GM19468 (cell line): Measurements from ENCODE around the gene TMEM174.
A peak's percentile ranks its signal among the peaks of the same experiment; 100 is the strongest.

Experiments used
- ATAC-seq: cut with Tn5 transposase; IDR thresholded peaks from one replicate; pipeline ENCODE4 v1.9.1; 2021; ENCODE audit warnings: mild to moderate bottlenecking, moderate library complexity, moderate number of reproducible peaks; ENCODE audit not compliant: unreplicated experiment; ENCODE audit errors: extremely low read depth

The TMEM174 gene, protein sequence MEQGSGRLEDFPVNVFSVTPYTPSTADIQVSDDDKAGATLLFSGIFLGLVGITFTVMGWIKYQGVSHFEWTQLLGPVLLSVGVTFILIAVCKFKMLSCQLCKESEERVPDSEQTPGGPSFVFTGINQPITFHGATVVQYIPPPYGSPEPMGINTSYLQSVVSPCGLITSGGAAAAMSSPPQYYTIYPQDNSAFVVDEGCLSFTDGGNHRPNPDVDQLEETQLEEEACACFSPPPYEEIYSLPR

DNA sequence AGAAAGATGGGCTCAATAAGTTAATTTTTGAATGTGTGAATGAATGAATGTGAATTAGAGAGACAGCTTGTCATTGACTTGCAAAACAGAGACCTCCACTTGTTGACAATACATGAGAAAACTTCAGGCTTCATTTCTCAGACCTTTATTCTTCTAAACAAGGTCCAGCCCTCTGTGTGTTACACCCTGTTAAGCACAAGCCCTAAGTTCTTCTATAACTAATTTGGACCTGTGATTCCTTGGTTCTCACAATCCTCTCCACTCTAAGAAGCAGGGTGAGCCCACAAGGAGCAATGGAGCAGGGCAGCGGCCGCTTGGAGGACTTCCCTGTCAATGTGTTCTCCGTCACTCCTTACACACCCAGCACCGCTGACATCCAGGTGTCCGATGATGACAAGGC, at the start of gene TMEM174:
TMEM174 (plus strand) TSS at position 243 of the 400 bp plus-strand sequence; CDS start at position 294, 51 bp downstream.
- no peak for ATAC-seq

DNA sequence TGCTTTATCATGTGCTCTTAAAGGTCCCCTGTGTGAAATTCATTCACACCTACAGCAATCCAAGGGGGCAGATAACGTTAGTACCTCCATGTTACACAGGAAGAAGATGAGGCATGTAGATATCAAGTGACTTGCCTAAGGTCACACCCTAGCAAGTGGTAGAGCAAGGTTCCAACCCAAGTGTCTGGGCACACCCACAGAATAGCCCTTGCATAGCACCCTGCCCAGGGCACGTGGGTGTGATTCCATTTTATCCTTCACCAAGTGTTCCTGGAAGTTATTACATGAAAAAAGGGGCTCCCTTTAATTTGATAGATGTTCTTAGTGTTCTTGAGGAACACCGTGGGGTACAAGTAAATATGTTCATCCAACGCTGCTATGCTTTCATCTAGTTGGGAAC, 47.7 kb upstream of the TMEM174 start:
- ATAC-seq, result no peak

DNA sequence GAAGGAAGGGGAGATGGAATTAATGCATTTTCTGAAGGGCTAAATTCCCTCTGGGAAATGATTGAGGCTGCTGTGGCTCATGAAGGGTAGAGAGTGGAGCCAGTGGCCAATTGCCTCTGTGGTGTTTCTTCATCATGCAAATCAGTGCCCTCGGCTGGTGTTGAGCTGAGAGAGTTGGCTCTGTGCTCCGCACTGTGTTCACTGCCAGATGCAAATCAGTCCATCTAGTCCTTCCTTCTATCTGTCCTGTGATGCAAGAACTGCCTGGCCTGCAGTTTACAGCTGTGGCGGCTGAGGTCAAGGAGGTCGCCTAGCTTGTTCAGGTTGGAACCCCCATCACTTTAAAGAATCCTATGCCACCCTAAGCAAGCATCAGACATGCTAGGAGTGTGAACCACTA, 46.6 kb upstream of the TMEM174 start:
- no peak for ATAC-seq

DNA sequence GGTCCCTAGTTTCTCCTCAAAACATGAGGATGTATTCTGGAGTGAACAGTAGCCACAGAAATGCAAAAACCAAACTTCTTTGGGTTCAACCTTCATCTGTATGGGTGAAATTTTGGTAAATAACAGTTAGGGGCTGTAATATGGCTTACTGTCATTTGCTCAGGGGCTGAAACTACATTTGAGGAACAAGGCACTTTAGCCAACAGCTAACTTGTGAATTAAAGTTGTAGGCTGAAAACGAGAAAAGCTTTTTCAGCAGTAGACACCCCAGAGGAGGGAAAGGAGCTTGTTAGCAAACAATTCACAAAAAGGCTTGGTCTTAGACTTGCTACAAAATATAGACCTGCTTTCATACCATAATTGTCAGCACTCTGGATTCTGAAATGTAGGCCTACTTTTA, 46.0 kb upstream of the TMEM174 start:
- no peak for ATAC-seq

DNA sequence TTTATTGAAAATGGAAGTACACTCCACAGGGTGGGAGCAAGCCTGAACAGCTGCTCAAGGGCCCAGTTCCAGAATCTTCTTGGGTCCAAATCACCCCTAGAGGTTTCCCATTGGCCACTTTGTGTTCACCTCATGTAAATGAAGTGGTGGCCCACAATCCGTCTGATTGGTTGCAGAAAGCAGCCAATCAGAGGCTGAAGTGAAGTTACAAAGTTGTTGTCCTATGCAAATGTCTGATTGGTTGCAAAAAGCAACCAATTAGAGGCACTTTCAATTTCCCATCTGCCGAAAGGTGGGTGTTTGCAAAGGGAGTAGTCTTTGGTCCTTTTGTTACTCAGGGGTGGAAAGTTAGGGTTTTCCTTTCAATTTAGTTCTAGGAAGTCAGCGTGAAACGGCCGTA, 43.9 kb upstream of the TMEM174 start:
- no peak for ATAC-seq

DNA sequence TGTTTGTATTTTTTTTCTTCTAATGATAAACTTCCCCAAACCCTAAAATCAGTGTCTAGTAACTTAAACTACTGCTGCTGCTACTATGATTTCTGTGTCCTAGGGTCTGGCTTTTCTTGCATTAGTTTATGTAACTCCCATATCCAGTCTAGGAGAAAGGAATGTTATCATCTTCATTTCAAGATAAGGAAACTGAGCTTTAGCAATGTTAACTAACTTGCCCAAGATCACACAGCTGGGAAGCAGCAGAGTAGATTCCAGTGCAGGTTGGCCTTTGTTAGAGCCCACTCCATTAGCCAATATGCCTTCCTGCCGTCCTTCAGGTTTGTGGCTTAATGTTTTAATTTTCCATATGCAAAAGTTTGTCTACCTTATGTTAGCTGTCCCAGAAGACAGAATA, 42.2 kb upstream of the TMEM174 start:
- ATAC-seq, result no peak

DNA sequence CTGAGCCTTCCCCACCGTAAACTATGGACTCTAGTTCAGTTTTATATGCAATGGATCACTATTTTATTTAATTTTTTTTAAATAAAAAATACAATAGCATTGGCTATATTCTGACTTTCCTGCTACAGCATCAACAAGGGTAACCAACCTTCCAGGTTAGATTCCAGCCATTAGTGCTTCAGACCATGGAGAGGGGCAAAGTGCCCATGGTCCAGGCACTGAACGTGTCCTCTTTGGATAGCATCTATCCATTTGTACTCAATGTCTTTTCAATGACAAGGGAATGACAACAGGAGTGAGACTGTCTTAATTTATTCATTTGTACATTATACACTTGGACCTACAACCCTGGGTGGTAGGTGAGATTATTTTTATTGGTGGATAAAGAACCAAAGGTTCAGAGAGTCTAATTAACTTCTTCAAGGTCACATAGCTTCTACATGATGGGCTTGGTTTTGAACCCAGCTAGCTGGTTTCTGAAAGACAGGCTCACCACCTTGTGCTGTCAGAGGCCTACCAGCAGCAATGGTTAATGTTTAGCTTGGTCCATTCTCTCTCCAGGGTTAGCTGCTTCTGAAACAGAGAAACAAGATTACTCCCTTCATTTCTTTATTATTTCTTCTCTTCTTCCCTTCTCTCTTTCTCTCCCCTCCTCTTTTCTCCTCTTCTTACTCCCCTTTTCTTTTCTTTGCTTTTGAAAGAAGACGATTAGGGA, 41.1 kb upstream of the TMEM174 start:
- no peak for ATAC-seq

DNA sequence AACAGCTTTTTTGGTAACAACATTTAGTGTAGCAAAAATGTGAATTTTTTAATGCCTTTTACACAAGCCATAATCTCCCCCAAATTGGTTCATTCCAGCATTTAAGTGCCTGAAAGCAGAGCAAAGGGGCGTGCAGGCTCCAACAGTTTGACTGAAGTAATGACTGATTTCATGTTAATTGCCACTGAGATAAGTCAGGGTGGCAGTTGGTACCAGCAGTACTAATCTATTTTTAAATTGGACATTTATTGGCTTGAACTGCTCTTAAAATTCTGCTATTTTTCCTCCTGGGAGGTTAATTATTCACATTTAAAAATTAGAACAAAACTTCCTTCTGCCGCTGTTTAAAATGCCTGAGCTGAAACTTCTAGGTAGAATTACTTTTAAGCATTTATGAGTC, 40.2 kb upstream of the TMEM174 start:
- no peak for ATAC-seq

DNA sequence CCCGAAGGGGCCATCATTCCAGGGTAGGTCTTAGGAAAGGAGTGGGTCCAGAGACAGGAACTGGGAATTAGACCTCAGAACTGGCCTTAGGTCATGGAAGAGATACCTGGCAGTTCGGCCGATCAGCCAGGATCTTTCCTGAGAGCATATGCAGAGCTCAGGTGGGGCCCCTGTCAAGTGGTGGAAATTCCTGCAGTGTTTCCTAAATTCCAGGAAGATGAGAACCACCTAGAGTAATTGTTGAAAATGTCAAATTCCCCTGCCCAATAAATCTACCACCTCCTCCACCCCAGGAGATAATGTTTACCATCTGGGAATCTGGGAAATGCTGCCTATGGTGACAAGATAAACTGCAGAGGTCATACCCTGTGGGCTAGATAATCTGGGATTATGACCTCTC, 38.0 kb upstream of the TMEM174 start:
- ATAC-seq, result no peak

DNA sequence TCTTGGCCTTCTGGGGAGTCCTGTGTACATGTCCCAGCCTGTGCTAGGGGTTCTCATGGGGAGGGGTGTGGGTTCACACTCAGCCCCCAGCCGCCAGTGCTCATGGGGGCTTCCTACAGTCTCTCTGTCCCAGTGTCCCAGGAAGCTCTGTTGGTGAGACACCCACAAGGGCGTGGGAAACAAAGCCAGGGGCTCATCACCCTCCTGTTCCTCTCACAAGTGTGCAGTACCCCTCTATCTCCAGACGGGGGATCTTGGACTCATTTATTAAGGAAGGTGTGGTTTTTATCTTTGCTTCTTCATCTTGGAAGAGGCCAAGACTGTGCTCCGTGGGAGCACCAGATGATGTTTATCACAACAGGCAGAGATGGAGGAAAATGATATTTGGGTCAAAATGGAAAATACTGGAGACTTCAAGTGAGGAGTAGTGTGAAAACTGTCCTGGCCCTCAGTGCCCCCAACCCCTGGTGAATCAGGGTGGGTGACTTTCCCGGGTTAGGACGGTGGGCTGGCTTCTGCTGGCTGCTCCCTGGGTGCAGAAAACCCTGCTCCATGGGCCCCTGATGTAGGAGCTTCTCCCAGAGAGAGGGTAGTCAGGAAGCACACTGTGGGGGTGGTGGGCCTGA, 37.5 kb upstream of the TMEM174 start:
- peak; percentile 32 for ATAC-seq

DNA sequence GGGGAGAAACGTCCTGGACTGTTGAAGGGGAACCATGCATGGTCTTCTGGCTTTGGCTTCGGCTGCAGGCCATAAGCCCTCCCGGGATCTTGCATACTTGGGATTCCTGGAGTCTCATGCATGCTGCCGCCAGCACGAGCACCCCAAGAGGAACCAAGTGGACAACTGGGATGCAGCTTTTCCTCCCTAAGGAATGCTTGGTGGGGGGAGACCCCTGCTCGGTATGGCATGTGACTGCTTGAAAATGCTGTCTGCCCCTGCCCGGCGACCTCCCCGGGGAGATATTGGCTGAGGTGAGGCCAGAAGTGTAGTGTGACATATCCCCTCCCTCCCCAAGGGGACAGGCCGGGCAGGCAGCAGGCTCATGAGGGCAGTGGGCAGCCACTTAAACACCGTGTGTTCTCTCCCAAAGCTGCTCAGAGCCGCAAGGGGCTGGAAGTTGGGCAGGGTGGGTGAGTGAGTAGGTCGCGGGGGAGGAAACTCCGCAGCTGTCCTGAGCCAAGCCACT, 36.9 kb upstream of the TMEM174 start:
- ATAC-seq, result no peak

DNA sequence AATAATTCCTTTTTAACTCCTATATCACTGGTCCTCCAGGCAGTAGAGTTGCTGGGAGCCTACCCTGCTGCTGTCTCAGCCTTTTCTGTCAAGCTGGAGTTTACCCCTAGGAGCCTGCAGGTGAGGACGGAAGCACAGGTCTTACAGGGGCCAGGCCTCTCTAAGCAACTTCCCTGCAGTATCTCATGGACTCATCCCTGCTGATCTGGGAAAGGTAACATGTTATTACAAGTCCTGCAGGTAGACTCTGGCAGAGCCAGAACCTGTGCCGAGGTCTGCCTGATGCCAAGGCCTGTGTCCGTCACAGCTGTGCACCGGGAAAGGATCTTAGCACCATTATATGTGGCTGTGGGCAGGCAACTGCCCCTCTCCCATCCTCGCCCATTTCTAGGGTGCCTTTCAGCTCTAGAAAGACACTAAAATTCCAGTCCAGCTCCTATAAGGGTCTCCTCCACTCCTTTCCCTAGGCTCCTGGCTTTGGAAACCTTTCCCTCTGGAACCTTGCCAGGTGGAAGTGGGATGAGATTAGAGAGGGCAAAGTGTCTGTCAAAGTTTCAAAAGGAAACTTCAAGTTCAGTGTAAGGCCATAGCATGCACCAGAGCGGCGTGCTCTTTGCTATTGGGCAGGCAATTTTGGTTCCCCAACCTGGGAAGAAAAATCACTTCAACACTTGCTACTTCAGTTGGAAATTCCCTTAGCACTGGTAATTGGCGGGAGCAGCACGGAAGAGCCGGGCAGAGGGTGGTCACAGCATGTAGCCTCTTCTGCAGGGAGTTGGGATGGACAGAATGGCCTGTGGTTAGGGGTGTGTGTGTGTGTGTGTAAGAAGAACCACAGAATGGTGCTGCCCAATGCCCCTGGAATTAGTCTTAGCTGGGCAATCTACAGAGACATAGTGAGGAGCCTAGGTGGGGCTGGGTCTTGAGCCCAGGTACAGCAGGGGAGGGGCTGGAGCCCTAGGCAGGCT, 35.1 kb upstream of the TMEM174 start:
- no peak for ATAC-seq

DNA sequence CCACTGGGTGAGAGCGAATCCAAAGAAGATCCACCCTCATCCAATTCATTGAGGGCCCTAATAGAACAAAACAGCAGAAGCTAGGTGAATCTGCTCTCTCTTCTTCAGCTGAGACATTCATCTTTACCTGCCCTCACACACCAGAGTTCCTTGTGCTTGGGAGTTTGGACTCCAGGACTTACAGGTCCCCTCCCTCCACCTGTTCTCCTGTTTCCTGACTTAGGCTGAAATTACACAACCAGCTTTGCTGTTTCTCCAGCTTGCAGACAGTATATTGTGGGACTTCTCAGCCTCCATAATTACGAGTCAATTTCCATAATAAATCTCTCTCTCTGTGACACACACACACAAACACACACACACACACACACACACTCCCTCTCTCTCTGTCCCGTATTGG, 33.5 kb upstream of the TMEM174 start:
- no peak for ATAC-seq

DNA sequence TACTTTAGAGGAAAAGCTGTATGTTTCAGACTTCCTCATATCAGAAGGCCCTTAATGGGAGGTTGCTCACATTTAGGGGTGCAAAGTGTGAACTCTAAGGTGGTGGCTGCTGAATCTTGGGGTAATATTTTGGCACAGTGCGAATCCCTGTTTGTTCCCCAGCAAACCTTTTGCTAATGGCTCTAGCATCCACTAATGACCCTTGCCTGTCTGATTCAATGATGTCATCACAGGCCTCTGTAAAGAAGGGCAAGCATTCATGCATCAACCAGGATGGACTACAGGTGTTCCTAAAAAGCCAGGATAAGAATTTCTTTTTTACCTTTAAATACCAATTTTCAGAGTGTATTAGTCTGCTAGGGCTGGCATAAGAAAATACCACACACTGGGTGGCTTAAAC, 32.2 kb upstream of the TMEM174 start:
- no peak for ATAC-seq

DNA sequence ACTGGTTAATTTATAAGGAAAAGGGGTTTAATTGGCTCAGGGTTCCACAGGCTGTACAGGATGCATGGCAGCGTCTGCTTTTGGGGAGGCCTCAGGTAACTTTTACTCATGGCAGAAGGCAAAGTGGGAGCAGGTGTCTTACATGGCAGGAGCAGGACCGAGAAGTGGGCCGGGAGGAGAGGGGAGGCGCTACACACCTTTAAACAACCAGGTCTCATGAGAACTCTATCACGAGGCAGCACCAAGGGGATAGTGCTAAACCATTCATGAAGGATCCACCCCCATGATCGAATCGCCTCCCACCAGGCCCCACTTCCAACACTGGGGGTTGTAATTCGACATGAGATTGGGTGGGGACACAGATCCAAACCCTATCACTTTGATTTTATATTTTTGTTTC, 31.0 kb upstream of the TMEM174 start:
- no peak for ATAC-seq

DNA sequence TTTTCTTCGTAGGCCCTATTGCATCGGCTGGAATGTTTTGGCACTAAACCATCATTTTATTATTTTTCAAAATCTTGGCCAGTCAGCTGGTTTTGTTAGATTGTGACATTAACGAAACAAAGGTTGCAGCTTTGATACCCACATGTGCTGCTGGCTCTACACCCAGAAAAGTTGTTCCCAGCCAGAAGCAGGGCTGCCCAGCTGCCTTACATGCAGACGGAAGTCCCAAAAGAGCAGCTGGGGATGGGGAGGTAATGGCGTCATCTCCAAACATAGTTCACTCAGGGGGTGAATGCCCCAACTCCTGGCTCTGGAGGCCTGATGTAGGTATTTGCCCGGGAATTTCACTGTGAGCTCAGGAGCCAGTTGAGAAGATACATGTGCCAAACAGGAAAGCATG, 29.3 kb upstream of the TMEM174 start:
- ATAC-seq, result no peak

DNA sequence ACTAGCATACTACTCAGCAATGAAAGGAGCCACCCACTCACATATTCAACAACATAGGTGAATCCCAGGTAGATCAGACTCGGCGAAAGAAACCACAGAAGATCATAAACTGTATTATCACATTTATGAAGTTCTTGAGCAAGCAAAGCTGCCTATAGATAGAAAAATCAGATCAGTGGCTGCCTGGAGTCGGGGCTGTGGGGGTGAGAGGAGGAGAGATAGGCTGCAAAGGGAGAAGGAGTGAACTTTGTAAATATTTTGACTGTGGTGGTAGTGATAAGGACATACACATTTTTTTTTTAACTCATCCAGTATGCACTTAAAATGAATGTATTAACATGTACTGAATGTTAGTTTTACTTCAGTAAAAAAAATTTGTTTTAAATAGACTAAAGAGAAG, 23.5 kb upstream of the TMEM174 start:
- no peak for ATAC-seq

DNA sequence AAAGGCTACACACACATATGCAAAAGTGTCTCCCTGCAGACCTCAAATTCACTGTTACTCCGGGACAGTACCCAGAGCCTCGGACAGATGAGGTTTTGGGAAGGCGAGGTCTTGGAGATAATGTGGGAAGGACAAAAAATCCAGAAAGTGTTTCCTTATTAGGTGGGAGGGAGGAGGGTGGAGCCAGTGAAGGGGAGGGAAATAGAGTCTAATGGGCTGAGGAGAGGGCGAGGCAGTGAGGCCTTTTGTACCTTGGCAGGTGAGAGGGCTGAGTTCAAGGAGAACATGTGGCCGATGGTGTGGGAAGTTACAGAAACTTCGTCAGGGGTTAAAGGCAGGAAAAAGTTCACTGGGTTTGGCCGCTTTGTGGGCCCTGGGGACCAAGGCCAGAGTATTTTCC, 22.1 kb upstream of the TMEM174 start:
- ATAC-seq, result no peak

DNA sequence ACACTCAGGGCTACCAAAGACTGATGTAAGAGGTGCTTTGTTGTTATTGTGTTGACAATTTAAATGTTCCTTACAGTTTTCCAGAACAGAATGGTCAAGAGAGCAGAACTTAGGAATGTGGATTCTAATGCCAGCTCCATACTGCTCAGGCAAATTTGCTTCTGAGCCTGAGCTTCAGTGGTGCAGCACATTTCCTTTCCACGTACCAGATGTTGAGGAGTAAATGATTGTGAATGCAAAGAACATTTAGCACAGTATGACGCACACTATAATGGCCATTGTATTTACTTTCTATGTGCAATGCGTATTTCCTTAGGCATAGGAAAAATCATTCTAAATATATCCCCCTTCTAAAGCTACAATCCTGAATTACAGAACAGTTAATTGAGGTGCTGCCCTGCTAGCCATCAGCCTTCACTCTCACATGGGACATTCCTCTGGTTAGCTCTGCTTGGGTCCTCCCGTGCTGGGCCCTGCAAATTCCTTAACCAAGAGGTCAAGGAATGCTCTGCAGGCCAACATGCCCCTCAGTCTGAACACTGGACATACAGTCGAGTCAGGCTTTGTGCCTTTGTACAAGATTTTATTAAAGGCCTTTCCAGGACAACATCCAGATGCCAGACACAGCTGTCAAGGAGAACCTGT, 21.1 kb upstream of the TMEM174 start:
- ATAC-seq, result no peak
